ENCODE results near the gene SLC25A46. TPM values are rescaled to one million over a fixed set of nuclear protein-coding genes. Genes with fewer than 3 reads are reported as not detected.

Gene SLC25A46
- total RNA-seq, result 93.7 and 109 TPM in 2 replicates

DNA sequence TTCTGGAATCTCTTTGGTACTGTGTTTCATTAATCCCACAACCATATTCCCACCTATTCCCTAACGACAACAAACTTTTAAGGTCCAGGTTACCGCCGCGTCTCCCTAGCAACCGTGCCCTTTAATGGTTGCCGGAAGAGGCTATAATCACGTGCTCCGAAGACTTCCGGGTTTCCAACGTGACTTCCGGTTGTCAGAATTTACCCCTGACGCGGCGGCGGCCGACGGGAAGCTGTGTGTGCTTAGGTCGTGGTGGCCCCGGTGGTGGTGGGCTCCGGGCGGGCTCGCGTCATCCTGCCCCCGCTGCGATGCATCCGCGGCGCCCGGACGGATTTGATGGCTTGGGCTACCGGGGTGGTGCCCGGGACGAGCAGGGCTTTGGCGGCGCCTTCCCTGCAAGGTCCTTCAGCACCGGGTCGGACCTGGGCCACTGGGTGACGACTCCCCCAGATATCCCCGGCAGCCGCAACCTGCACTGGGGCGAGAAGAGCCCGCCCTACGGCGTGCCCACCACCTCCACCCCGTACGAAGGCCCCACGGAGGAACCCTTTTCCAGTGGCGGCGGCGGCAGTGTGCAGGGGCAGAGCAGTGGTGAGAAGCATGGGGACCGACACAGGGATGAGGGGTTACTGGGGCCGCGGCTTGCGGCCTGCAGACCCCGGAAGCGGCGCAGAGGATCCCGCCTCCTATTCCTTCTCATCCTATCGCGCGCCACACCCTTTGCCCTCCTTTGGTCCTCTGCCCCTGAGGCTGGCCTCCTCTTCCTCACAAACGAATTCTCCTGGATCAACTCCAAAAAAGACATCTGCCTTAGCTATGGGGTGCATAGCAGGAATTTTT lies at the start of gene SLC25A46:
TSS of gene SLC25A46 (plus strand) at position 196 of the 840 bp plus-strand sequence. CDS start at position 309, 113 bp downstream.

DNA sequence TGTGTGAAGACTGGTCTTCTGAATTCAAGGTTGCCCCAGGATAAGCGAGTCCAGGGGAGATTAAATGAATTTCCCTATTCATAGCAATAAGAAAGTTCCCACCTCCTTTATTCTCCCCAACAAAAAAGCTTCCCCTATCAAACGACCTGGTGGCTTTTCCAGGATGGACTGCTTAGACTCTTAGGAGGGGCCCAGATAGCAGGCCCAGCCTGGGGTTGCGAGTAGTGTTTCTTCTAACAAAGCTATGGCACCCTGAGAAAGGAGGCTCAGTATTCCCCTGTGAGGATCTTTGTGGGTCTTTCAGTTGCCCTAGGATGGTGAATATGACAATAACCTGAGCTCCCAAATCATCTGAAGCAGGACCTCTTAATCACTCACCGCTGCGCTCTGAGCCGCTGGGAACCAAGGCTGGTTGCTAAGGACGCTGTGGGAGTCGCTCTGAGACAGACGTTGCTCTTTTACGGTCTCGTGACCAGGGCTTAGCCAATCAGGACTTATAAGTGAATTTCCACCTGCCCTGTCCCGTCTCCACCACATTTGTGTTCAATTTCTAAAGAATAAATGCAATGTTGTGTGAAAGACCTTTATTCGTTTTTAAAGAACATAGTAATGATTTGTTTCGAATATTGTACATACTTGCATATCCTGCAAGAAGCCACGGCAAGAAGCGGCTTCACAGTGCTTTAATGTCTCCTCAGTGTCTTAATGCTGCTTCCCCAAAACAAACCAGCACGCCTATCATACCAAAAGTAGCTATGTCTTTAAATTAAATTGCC lies 12.4 kb upstream of the SLC25A46 start, which contains the start of gene TMEM232:
TSS of gene TMEM232 (minus strand) at position 423 of the 776 bp plus-strand sequence. CDS start 59,319 bp downstream, outside the sequence.

Other genes with a start within 250 kb of the SLC25A46 start
- gene TMEM232, start 12.3 kb upstream of the SLC25A46 start, total RNA-seq, result 1.7 and 3.9 TPM in 2 replicates